Umbilical cord (tissue), 2 donors: ENCODE measurements around the gene ANKRD17. TPM values are rescaled to one million over a fixed set of nuclear protein-coding genes. Genes with fewer than 3 reads are reported as not detected.
"Not testable (repeated sequence)": the region's sequence is repeated elsewhere in the genome, so short reads cannot be mapped to it uniquely, and the experiment has no call there.

Source experiments
- DNase-seq: peaks from one replicate; pipeline ENCODE4 v3.0.0-alpha.2; 2015; ENCODE audit warnings: low spot score
- total RNA-seq: library from RNA; depleted of rRNA; stranded (reverse); fragments of >200 nt; gene quantifications from one replicate; pipeline ENCODE4 v1.2.3, GENCODE V29; 2014; ENCODE audit warnings: low replicate concordance; ENCODE audit not compliant: insufficient read depth

Gene ANKRD17
- total RNA-seq: 80.4 TPM

GRCh38 chr4:73258686-73259570, at the start of gene ANKRD17:
ANKRD17 (minus strand) TSS chr4:73258798; CDS start chr4:73258668, 130 bp downstream.
- DNase-seq: peak; percentile 96

DNA sequence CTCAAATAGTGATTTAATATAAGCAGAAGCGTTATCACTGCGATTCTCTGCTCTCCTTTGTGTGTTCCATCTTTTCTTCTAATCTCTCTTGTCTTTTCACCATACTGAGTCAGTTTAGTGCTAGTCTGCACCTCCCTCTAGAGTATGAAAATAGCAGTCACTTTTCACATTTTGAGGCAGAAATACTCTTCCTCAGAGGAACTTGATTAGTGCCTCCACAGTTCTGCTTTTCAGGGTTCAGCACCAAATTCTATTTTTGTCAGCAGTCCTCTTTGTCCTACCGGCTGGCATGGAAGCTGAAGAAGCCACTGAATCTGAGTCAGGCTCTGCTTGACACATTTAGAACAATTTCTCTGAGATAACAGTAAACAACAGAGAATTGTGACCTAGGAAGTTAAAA, 49.7 kb upstream of the ANKRD17 start:
- DNase-seq: peak; percentile 39

DNA sequence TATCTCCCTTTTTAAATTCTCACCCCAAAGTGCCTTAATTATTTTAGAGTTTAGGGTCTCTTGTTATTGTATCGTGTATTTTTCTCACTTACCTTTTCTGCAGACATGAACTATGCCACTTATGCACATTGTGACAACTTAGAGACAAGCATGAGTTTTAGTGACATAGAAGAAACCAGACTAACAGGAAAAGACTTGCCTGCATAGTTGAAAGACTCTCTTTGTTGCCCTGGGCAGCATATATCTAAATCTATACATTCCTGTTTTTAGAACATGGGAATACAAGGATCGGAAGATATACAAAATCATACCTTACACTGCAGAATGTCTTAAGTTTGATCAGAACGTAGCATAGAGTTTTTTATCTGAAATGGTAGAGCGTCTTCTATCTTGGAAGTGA, 45.1 kb upstream of the ANKRD17 start:
- DNase-seq: peak; percentile 42

GRCh38 chr4:73299548-73300280, 41.1 kb upstream of the ANKRD17 start:
- no peak for DNase-seq

DNA sequence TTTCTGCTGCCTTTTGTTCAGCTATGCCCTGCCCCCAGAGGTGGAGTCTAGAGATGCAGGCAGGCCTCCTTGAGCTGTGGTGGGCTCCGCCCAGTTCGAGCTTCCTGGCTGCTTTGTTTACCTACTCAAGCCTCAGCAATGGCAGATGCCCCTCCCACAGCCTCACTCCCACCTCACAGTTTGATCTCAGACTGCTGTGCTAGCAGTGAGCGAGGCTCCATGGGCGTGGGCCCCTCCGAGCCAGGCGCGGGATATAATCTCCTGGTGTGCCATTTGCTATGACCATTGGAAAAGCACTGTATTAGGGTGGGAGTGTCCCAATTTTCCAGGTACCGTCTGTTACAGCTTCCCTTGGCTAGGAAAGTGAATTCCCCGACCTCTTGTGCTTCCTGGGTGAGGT, 34.1 kb upstream of the ANKRD17 start:
- not testable (repeated sequence) for DNase-seq

DNA sequence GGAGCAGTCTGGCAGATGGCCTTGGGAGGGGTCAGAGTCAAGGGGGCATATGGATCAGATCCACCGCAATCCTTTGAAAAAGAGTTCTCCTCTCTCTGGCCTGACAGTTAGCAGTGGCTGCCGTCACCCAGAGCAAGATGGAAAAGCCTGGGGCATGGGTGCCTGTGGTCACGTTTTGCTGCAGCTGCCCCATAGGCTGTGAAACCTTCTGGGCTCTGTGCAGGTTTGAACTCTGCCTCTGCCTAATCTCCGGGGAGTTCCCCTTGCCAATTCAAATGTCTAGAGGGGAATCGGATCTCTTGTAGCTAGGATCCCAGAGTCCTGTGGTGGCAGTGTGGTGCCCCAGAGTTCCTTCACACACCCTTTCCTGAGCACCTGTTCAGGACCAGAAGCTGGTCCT, 23.4 kb upstream of the ANKRD17 start:
- no peak for DNase-seq

DNA sequence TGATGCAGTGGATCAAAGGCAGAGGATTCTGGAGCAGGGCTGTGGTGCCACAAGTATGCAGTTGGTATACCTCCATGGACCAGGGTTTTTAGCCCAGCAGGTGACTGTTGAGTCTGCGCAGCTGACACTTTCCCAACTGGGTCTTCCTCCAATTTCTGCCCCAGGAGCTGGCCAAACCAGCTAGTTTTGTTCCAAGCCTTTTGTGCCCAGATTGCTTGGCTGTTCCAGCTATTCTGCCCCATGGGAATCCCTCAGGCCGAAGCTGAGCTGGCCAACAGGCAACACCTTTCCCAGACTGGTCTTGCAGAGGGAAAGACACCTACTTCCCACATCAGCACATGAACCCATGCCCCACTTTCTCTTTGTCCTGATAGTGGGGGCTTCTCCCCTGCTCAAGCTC, 22.8 kb upstream of the ANKRD17 start:
- DNase-seq: no peak

DNA sequence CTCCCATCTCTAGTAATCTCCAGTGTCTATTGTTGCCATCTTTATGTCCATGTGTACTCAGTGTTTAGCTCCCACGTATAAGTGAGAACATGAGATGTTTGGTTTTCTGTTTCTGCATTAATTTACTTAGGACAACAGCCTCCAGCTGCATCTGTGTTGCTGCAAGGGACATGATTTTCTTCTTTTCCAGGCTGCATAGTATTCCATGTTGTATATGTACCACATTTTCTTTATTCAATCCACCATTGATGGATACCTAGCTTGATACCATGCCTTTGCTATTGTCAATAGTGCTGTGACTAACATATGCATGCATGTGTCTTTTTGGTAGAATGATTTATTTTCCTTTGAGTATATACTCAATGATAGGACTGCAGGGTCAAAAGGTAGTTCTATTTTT, 18.6 kb upstream of the ANKRD17 start:
- no peak for DNase-seq

DNA sequence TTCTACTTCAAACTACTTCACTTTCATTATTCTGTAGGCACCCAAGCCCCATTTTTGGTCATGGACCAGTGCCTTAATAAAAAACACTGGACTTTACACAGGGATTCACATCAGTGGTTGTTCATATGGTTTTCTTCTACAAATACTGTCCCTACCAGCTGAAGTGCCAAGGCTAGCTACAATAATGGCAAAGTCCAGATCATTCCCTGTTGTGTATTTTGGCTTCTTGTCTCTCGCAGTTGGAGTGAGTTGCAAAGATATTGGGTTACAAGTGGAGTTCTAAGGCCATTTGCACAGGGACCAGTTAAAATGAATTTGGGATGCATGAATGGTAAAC, 16.7 kb upstream of the ANKRD17 start:
- no peak for DNase-seq

GRCh38 chr4:73272816-73273215, 14.2 kb upstream of the ANKRD17 start:
- no peak for DNase-seq

DNA sequence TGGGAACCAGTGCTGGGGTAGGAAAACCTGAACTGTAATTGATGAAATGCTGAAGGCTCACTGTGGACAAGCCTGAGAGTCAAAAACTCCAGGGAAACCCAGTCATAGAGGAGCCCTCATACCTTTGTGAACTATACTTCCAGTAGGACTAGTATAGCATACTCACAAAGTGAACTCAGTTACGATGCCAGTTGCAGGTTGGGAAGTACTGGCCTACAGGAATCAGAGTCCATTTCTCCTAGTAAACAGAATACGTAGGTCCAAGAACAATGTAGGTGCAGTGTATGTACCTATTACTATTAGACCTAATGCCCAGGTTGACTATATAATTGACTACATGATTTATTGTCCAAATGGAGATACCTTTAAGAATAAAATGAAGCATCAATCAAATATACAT, 8.5 kb upstream of the ANKRD17 start:
- DNase-seq: no peak

DNA sequence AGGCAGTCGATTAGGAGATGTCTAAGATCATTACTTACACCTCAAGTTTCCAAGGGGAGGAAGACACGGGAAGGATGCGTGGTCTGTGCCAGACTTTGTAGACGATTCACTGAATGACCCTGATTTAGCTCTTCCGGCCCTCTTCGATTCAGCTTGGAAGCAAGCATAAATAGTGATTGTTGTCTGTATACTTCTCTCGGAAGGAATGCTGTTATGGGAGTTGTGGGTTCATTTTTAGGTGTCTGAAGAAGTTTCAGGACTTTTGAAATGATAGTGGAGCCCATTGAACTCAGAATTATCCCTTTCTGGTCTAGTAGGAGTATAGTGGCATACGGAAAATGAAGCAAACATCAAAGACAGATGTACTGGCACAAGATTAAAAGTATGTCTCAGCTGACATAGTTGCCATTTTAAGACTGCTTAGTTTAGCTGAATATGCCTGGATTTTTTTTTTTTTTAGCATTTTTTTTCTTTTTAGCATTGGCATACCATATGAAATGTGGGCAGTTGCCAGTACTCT, 1.0 kb upstream of the ANKRD17 start:
- DNase-seq: no peak

- DNase-seq: no peak
Observed at GRCh38 chr4:73258436-73258685, 237 bp downstream of the ANKRD17 start.

DNA sequence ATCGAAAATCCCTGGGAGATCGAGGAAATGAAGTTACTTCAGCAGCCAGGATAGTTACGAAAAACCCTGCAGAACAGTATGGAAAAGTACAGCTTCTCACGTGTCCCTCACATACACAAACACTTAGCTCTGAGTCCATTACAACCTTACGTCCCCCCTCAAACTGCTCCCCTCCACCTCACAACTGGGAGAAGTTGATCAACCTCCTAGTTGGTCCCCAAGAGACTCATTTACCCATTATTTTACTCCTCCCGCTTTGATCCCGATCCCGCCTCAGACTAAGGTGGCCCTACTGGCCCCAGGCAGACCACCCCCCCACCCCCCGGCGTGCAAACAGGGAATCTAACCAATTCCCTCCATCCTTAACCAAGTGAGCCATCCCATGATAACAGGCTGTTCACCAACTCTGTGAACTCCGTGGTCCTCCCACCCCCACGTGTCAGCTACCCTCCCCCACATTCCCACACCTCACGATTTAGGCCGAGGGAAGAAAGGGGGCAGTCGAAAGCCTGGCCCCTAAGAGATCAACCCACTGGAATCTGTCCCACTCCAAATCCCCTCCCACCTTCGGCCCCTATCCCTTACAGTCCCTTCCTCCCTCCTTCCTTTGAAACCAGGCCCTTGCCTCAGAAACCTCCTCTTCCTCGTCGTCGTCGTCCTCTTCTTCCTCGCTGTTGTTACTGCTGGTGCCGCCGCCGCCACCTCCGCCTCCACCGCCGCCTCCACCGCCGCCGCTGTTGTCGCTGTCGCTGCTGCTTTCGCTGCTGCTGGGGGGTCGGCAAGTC, 755 bp downstream of the ANKRD17 start:
- DNase-seq: peak; percentile 55

- DNase-seq: peak; percentile 91
Observed at GRCh38 chr4:73257234-73257633, 1.4 kb downstream of the ANKRD17 start.

GRCh38 chr4:73255847-73256246, 2.8 kb downstream of the ANKRD17 start:
- not testable (repeated sequence) for DNase-seq

DNA sequence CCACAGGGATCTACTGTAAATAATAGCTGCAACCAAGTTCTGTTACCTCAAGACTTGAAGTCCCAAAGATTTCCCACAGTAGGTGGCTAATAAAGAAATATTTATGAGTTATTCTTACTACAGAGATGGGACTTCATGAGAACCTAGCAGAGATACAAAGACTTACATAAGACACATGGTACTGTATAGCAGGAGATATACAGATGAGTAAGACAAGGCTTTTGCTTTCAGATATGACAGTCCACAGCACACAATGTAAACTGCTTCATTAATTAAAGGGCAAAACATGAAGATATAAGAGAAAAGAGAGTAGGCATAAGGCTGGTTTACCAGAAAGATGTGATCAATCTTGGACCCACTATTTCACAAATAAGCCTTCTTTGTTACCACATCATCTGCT, 6.6 kb downstream of the ANKRD17 start:
- no peak for DNase-seq

GRCh38 chr4:73251384-73251783, 7.2 kb downstream of the ANKRD17 start:
- DNase-seq: no peak

DNA sequence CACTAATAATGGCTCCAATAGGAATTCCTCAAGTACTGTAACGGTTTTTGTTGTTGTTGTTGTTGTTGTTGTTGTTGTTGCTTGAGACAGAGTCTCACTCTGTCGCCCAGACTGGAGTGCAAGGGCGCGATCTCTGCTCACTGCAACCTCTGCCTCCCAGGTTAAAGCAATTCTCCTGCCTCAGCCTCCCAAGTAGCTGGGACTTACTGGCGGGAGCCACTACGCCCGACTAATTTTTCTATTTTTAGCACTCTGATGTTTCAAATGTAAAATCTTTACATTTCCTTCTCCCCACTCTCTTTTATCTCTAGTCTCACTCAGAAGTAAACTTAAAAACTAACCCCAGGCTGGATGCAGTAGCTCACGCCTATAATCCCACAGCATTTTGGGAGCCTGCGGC, 8.0 kb downstream of the ANKRD17 start:
- DNase-seq: no peak

- DNase-seq: no peak
Observed at GRCh38 chr4:73248821-73249220, 9.8 kb downstream of the ANKRD17 start.

- no peak for DNase-seq
Observed at GRCh38 chr4:73248416-73248815, 10.2 kb downstream of the ANKRD17 start.

DNA sequence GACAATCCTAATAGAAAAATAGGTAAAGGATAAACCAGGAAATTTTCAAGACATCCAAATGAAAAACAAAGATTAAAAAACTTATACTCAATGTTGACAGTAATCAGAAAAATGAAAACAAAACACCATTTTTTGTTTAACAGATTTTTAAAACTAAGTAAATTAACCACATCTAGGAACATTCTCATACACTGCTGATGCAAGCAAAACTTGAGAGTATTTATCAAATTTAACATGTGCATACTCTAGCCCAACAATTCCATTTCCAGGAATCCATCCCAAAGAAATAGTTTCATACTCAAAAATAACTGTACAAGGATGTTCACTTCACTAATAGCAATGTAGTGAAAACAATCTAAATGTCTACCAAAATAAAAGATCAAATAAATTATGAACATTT, 11.5 kb downstream of the ANKRD17 start:
- no peak for DNase-seq
